Measurements from ENCODE around the gene SPINT4.

SPINT4 gene

DNA sequence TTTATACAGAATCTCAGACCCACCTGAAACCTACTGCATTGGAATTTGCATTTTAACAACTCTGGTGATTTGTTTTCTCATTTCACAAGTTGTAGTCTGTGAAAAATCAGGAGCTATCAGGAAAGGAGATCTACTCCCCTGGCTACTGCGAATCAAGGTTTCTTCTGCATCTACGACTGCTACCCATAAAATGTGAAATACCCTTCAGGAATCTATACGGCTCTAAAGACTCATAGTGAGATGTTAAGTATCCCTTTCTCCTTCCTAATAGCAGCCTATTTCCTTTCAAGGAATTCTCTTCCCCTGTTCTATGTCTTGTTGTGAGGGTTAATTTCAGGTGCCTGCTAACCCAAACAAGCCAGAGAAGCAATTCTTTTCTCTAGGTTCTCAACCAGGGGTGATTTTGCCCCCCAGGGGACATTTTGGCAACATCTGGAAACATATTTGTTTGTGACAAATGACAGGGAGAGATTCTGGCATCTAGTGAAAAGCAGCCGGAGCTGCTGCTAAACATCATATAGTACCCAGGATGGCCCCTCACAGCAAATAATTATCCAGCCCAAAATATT lies 43.2 kb downstream of the SPINT4 start:
- no peak for DNase-seq (ENCODE audit: low spot score)

DNA sequence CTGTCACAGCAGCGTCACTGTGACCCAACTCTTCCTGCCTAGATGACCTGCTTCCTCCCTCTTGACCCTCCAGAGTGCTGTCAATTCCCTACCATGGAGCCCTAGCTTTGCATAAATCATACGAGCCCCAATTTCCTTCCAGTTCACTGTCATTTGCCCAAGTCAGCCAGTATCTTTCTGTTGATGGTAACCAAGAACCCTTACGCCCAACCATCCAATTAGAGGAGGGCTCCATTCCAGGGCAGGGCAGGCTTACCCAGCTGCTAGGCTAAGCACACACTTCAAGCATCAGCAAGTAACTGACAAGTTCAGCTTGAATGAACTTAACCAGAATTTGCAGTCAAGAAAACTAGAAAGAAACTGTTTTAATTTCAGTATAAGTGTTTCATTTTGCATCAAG lies 43.8 kb downstream of the SPINT4 start:
- DNase-seq (ENCODE audit: low spot score) = no peak

DNA sequence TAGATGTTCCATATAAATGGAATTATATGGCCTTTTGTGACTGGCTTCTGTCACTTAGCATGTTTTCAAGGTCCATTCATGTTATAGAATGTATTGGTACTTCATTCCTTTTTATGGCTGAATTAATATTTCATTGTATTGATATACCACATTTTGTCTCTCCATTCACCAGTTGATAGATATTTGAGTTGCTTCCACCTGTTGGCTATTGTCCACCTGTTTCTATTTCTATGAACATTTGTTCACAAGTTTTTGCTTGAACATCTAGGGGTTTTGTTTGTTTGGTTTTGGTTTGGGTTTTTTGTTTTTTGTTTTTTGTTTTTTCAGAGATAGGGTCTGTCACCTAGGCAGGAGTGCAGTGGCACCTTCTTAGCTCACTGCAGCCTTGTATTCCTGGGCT lies 46.3 kb downstream of the SPINT4 start:
- no peak for DNase-seq (ENCODE audit: low spot score)

DNA sequence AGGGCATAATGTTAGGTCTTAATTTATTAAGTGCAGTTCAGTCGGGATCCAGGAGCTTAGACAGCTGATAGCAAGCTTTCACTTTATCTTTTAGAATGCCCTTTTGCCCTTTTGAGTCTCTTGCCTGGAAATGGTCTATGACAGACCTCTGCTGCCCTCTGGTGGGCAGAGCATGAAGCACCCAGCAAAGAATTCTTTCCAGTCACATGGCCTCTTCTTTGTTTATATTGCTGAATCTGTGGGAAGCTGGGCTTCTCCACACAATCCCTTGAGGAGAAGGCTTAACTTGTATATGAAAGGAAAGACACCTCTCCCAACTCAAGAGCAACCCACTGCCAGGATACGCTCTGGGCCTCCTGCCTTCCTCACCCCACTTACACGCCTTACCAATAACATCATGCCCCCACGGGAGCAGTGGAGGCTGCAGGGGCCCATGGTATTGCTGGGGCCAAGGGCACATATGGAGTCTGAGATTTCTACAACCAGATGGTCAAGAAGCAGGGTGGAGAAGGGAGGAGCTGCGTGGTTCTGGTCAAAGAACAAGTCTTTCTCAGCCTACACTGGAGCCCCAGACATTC lies 49.1 kb downstream of the SPINT4 start:
- peak; percentile 84 for DNase-seq (ENCODE audit: low spot score)

DNA sequence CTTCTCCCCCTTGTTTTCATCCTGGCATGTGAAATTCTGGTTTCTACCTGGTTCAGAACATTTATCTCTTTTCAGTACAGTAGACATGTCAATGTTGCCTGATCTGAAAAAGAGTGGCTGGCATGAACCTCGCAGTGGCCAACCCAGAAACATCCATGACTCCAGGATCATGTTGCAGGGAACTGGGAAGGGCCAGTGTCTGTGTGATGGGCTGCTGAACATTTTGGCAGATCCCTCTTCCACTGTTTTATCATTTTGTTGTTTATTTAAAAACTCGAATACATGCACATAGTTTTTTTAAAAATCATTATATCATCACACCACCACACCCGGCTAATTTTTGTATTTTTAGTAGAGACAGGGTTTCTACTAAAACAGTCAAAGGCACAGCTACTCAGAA lies 50.5 kb downstream of the SPINT4 start:
- DNase-seq (ENCODE audit: low spot score) = no peak

DNA sequence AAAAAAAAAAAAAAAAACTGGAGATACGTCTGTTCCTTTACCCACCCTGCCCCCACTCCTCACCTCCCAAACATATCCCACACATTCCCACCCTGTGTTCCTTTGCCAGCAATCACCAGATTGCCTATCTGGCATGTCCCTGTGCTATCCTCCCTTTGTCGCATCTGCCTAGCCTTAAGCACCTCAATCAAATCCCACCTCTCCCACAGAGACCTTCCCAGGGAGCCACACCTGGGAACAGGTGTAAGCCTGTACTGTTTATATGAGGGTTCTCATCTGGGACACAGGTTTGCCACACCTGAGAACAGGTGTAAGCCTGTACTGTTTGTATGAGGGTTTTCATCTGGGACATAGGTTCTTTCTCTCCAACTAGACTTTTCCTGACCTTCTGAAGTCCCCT lies 52.8 kb downstream of the SPINT4 start:
- DNase-seq (ENCODE audit: low spot score) = no peak

DNA sequence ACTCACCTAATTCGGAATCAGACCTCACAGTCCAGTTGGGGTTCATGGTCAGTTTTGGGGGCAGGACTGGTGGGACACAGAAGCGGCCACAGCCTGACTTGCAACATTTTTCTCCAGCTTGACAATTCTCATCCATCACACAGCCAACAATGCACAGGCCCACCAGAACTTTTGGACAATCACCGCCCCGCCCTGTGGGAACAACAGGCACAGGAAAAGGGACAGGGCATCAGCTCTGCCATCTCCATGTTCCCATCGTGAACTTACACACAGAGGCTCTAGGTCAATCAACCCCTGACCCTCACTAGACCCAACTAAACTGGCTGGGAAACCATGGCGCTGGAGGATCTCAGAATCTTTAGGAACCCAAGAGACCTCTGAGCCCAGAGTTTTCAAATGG lies 53.3 kb downstream of the SPINT4 start:
- DNase-seq (ENCODE audit: low spot score) = no peak
